Endothelial cell (in vitro differentiated cells): ENCODE results near the gene COQ9. TPM values are rescaled to one million over a fixed set of nuclear protein-coding genes. Genes with fewer than 3 reads are reported as not detected.
"Not testable (repeated sequence)": the region's sequence is repeated elsewhere in the genome, so short reads cannot be mapped to it uniquely, and the experiment has no call there.

ENCODE experiments used
- DNase-seq: peaks from one replicate; pipeline ENCODE4 v3.0.0; 2021; ENCODE audit warnings: low spot score
- H3K27ac Mint-ChIP-seq: one replicate; pipeline ENCODE4 v1.8.0; 2021; ENCODE audit warnings: mixed read lengths, inconsistent platforms; ENCODE audit not compliant: unreplicated experiment
- H3K27me3 Mint-ChIP-seq: one replicate; pipeline ENCODE4 v1.8.0; 2021; ENCODE audit warnings: mild to moderate bottlenecking, moderate library complexity, mixed read lengths, inconsistent platforms; ENCODE audit not compliant: unreplicated experiment
- H3K36me3 Mint-ChIP-seq: one replicate; pipeline ENCODE4 v1.8.0; 2021; ENCODE audit warnings: mild to moderate bottlenecking, low read depth, mixed read lengths, inconsistent platforms; ENCODE audit not compliant: unreplicated experiment
- H3K4me1 Mint-ChIP-seq: one replicate; pipeline ENCODE4 v1.8.0; 2021; ENCODE audit warnings: mild to moderate bottlenecking, mixed read lengths, inconsistent platforms; ENCODE audit not compliant: unreplicated experiment
- H3K4me3 Mint-ChIP-seq: one replicate; pipeline ENCODE4 v1.8.0; 2021; ENCODE audit warnings: mild to moderate bottlenecking, mixed read lengths, inconsistent platforms; ENCODE audit not compliant: unreplicated experiment
- H3K9me3 Mint-ChIP-seq: one replicate; pipeline ENCODE4 v1.8.0; 2021; ENCODE audit warnings: mixed read lengths, inconsistent platforms; ENCODE audit not compliant: unreplicated experiment
- CTCF ChIP-seq: fragments of 200-600 bp; sonication (generic); IDR thresholded peaks from one replicate; pipeline ENCODE4 v1.5.0; 2021; ENCODE audit warnings: antibody characterized with exemption; ENCODE audit not compliant: unreplicated experiment
- total RNA-seq: library from RNA; stranded (reverse); fragmentation: NEBNext Ultra II Directional; extraction: Animal tissue kit (Norgen Biotek cat#: 25700); gene quantifications from one replicate; pipeline ENCODE4 v1.2.1, GENCODE V29; 2021; ENCODE audit not compliant: unreplicated experiment

Gene COQ9
- total RNA-seq, 1 donor from 2014 or later, result 23.1 TPM

DNA sequence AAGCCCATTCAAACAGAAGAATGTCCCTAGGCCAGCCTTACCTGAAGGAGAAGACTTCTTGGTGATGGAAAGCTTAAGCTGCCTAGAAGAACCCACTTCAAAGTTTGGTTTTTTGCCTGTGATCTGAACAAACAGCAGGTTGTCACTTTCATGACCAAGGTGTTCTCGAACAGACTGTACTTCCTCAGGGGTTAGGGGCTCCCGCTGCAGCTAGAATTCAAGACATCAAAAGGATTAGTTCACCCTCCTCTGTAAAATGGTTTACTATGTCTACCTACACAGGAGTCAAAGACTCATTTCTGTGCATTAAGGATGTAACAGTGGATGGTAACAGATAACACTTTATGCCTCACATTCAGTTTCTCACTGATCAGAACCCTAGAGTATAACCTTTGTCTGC, 13.3 kb upstream of the COQ9 start:
- no peak overlapping the region for H3K4me3 Mint-ChIP-seq
- no peaks in the 10 kb centered on the region for H3K9me3 Mint-ChIP-seq
- H3K36me3 Mint-ChIP-seq, result peaks cover 53% of the 10 kb centered on the region
- DNase-seq, result no peak
- no peaks in the 10 kb centered on the region for H3K4me1 Mint-ChIP-seq
- no peak for TF ChIP-seq CTCF
- H3K27me3 Mint-ChIP-seq, result peaks cover 4% of the 10 kb centered on the region
- no peak overlapping the region for H3K27ac Mint-ChIP-seq

DNA sequence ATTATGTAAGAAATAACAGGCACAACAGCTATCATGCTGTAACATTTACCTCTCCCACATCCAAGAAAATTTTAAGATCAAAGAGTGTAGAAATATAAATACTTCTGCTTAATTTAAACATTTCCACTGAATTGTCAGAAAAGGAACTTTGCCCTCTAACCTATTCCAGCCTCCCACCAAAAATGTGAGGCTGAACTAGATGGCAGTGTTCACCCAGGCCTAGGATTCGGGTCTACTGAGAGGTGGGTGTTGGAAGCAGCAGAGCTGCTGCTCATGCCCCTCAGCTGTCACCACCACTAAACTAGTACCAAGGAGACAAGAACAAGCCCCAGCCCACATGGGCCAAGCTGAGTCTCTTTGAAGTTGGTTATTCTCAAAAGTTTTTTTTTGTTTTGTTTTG, 11.4 kb upstream of the COQ9 start:
- H3K27ac Mint-ChIP-seq, result no peak overlapping the region
- H3K36me3 Mint-ChIP-seq, result peaks cover 56% of the 10 kb centered on the region
- no peak for DNase-seq
- no peaks in the 10 kb centered on the region for H3K4me1 Mint-ChIP-seq
- TF ChIP-seq CTCF, result no peak
- H3K27me3 Mint-ChIP-seq, result peaks cover 2% of the 10 kb centered on the region
- H3K9me3 Mint-ChIP-seq, result peaks cover 5% of the 10 kb centered on the region
- no peak overlapping the region for H3K4me3 Mint-ChIP-seq

- Mint-ChIP-seq H3K36me3 (peaks cover 43% of the 10 kb centered on the region), H3K4me3 (peak overlapping the region; percentile 76)
- H3K4me1 Mint-ChIP-seq, H3K27ac Mint-ChIP-seq, H3K9me3 Mint-ChIP-seq, DNase-seq, H3K27me3 Mint-ChIP-seq: not testable (repeated sequence)
Observed at GRCh38 chr16:57439947-57440346, 7.3 kb upstream of the COQ9 start.

DNA sequence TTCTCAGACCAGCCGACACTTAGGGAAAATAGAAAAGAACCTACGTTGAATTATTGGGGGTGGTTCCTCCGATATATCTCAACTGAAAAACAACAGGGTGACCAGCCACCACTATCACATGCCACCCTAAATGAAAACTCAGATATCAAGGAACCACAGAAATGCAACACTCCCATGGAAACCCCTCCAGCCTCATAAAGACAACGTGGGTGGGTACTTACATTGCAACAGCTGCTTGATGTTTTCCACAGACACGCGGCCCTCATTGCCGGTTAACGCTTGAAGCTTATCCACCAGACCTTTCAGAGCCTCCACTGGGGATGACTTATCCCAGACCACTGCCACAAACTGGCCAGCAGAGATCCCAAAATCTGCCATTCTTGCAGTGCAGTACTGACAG, 6.7 kb upstream of the COQ9 start:
- peaks cover 40% of the 10 kb centered on the region for H3K36me3 Mint-ChIP-seq
- not testable (repeated sequence) for DNase-seq, H3K4me1 Mint-ChIP-seq, H3K27me3 Mint-ChIP-seq, H3K9me3 Mint-ChIP-seq, H3K27ac Mint-ChIP-seq
- peak overlapping the region; percentile 76 for H3K4me3 Mint-ChIP-seq

DNA sequence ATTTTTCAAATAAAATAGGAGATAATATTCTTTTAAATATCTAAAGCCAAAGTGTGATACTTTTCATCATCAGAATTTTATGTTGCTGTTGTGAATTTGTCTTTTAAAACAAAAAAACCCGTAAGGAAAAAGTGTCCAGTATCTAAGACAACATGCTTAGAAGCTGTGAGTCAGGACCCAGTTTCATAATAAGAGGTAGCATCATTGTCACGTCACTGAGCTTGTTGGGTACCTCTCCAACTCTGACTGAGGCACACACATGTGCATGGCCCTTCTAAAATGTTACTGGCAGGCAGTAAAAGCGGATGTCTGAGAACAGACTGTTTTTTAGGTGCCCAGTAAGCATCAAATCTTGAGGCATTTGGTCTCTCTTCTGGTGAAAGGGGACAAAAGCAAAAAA, 2.6 kb upstream of the COQ9 start:
- no peak overlapping the region for H3K27ac Mint-ChIP-seq
- no peak overlapping the region for H3K4me3 Mint-ChIP-seq
- H3K4me1 Mint-ChIP-seq, result peaks cover 10% of the 10 kb centered on the region
- no peak for TF ChIP-seq CTCF
- peaks cover 2% of the 10 kb centered on the region for H3K27me3 Mint-ChIP-seq
- peaks cover 9% of the 10 kb centered on the region for H3K9me3 Mint-ChIP-seq
- DNase-seq, result no peak
- peaks cover 23% of the 10 kb centered on the region for H3K36me3 Mint-ChIP-seq

GRCh38 chr16:57445510-57445909, 1.8 kb upstream of the COQ9 start:
- DNase-seq, result no peak
- Mint-ChIP-seq H3K27me3 (peaks cover 2% of the 10 kb centered on the region), H3K27ac (no peak overlapping the region), H3K4me1 (peaks cover 10% of the 10 kb centered on the region), H3K36me3 (peaks cover 16% of the 10 kb centered on the region), H3K9me3 (peaks cover 5% of the 10 kb centered on the region), H3K4me3 (no peak overlapping the region)
- TF ChIP-seq CTCF, result no peak
